ENCODE data around the gene PPFIA4. TPM values are rescaled to one million over a fixed set of nuclear protein-coding genes. Genes with fewer than 3 reads are reported as not detected.

PPFIA4 gene
- total RNA-seq, 1 donor from 2014 or later: 1.2 TPM

- no peak overlapping the region for H3K4me3 Mint-ChIP-seq (ENCODE audit: low read depth)
- H3K9me3 Mint-ChIP-seq (ENCODE audit: low read depth): no peaks in the 10 kb centered on the region
- H3K4me1 Mint-ChIP-seq (ENCODE audit: low read depth): no peaks in the 10 kb centered on the region
- no peak for DNase-seq (ENCODE audit: low spot score, unreplicated experiment)
- peaks cover 60% of the 10 kb centered on the region for H3K27me3 Mint-ChIP-seq
- TF ChIP-seq CTCF (IDR thresholded peaks at IDR 0.05; ENCODE audit: unreplicated experiment): no peak
- no peaks in the 10 kb centered on the region for H3K36me3 Mint-ChIP-seq (ENCODE audit: insufficient read depth)
- H3K27ac Mint-ChIP-seq: no peak overlapping the region
Observed at GRCh38 chr1:203045821-203046594, 19.7 kb downstream of the PPFIA4 start.

- no peak overlapping the region for H3K4me3 Mint-ChIP-seq (ENCODE audit: low read depth)
- peaks cover 60% of the 10 kb centered on the region for H3K27me3 Mint-ChIP-seq
- H3K4me1 Mint-ChIP-seq (ENCODE audit: low read depth): no peaks in the 10 kb centered on the region
- no peak for DNase-seq (ENCODE audit: low spot score, unreplicated experiment)
- no peaks in the 10 kb centered on the region for H3K9me3 Mint-ChIP-seq (ENCODE audit: low read depth)
- no peak for TF ChIP-seq CTCF (IDR thresholded peaks at IDR 0.05; ENCODE audit: unreplicated experiment)
- H3K27ac Mint-ChIP-seq: no peak overlapping the region
- H3K36me3 Mint-ChIP-seq (ENCODE audit: insufficient read depth): no peaks in the 10 kb centered on the region
Observed at GRCh38 chr1:203046984-203047630, 20.8 kb downstream of the PPFIA4 start.

GRCh38 chr1:203048086-203048485, 21.8 kb downstream of the PPFIA4 start:
- no peaks in the 10 kb centered on the region for H3K9me3 Mint-ChIP-seq (ENCODE audit: low read depth)
- no peak overlapping the region for H3K27ac Mint-ChIP-seq
- H3K4me3 Mint-ChIP-seq (ENCODE audit: low read depth): no peak overlapping the region
- no peaks in the 10 kb centered on the region for H3K4me1 Mint-ChIP-seq (ENCODE audit: low read depth)
- DNase-seq (ENCODE audit: low spot score, unreplicated experiment): no peak
- H3K27me3 Mint-ChIP-seq: peaks cover 61% of the 10 kb centered on the region
- no peaks in the 10 kb centered on the region for H3K36me3 Mint-ChIP-seq (ENCODE audit: insufficient read depth)
- no peak for TF ChIP-seq CTCF (IDR thresholded peaks at IDR 0.05; ENCODE audit: unreplicated experiment)

GRCh38 chr1:203048555-203049051, 22.3 kb downstream of the PPFIA4 start:
- DNase-seq (ENCODE audit: low spot score, unreplicated experiment): peak; percentile 36
- Mint-ChIP-seq H3K36me3 (ENCODE audit: insufficient read depth) (no peaks in the 10 kb centered on the region), H3K27ac (no peak overlapping the region), H3K4me1 (ENCODE audit: low read depth) (no peaks in the 10 kb centered on the region), H3K9me3 (ENCODE audit: low read depth) (no peaks in the 10 kb centered on the region), H3K27me3 (peaks cover 57% of the 10 kb centered on the region), H3K4me3 (ENCODE audit: low read depth) (no peak overlapping the region)
- TF ChIP-seq CTCF (IDR thresholded peaks at IDR 0.05; ENCODE audit: unreplicated experiment): peak; percentile 35

- Mint-ChIP-seq H3K4me3 (ENCODE audit: low read depth) (no peak overlapping the region), H3K9me3 (ENCODE audit: low read depth) (no peaks in the 10 kb centered on the region), H3K36me3 (ENCODE audit: insufficient read depth) (no peaks in the 10 kb centered on the region), H3K27me3 (peaks cover 57% of the 10 kb centered on the region), H3K4me1 (ENCODE audit: low read depth) (no peaks in the 10 kb centered on the region), H3K27ac (no peak overlapping the region)
- no peak for TF ChIP-seq CTCF (IDR thresholded peaks at IDR 0.05; ENCODE audit: unreplicated experiment)
- no peak for DNase-seq (ENCODE audit: low spot score, unreplicated experiment)
Observed at GRCh38 chr1:203049077-203049476, 22.8 kb downstream of the PPFIA4 start.
